Psoas muscle (tissue), 8 donors: Measurements from ENCODE around the gene TEAD1. TPM values are rescaled to one million over a fixed set of nuclear protein-coding genes. Genes with fewer than 3 reads are reported as not detected.

Source experiments
- ATAC-seq, 4 donors: fragments of 200-7000 bp; cut with Tn5 transposase; one replicate each; pipeline ENCODE4 v1.9.1; 2020; ENCODE audit warnings: moderate library complexity in 3 of 4, mild to moderate bottlenecking in 2 of 4
- DNase-seq, 2 donors: peaks; one replicate each; pipeline ENCODE4 v3.0.0-alpha.2; 2020
- H3K27ac ChIP-seq: fragments of 200-600 bp; one replicate; pipeline ENCODE4 v1.8.0; 2022
- H3K27me3 ChIP-seq, 3 donors: fragments of 200-600 bp in 1 of 3; one replicate each; pipeline versions ENCODE4 v1.6.1 to v1.8.0; 2013 to 2022; ENCODE audit warnings: low read length in 2 of 3, mild to moderate bottlenecking in 2 of 3, moderate library complexity in 1 of 3; ENCODE audit not compliant: insufficient read depth in 3 of 3
- H3K36me3 ChIP-seq, 2 donors: fragments of 200-600 bp in 1 of 2; one replicate each; pipeline versions ENCODE4 v1.6.1 to v1.8.0; 2013 to 2022; ENCODE audit warnings: low read depth in 1 of 2, mild to moderate bottlenecking in 1 of 2, moderate library complexity in 1 of 2; ENCODE audit not compliant: insufficient read depth in 1 of 2
- H3K4me1 ChIP-seq: fragments of 200-600 bp; one replicate; pipeline ENCODE4 v1.8.0; 2022
- H3K4me3 ChIP-seq: fragments of 200-600 bp; one replicate; pipeline ENCODE4 v1.8.0; 2022; ENCODE audit warnings: mild to moderate bottlenecking
- H3K9me3 ChIP-seq: fragments of 200-600 bp; one replicate; pipeline ENCODE4 v1.8.0; 2022
- WGBS, 3 donors: extraction: QIAGEN DNeasy Blood & Tissue Kit; methylation state at CpG; one replicate each; pipeline versions ENCODE4 v1.1.6 to v1.1.7; 2013; 5-methylcytosine and 5-hydroxymethylcytosine counted together
- intact Hi-C, 2 donors: fragments of 100-400 bp; cut with DNase I; formaldehyde crosslinking; loops; one replicate each; pipeline versions ENCODE4 v1.11.0 to v1.14.2; 2022
- polyA plus RNA-seq, 3 donors: library from polyadenylated mRNA; stranded (reverse); fragments of 200-250 nt; gene quantifications; one replicate each; pipeline ENCODE4 v1.2.3, GENCODE V29; 2013
- total RNA-seq, 4 donors: library from RNA; stranded (reverse); fragmentation: NEBNext Ultra II Directional in 2 of 4; extraction: Animal tissue kit (Norgen Biotek cat#: 25700) in 2 of 4; gene quantifications; one replicate each; pipeline versions ENCODE4 v1.2.1 to v1.2.4, GENCODE V29; 2021 to 2023
- TF ChIP-seq, protein P1 (sequence below): fragments of 200-600 bp; IDR thresholded peaks from one replicate; pipeline ENCODE4 v1.8.0; 2022; ENCODE audit warnings: antibody characterized with exemption
- donor health status: healthy with polysubstance abuse.
- donor health status: DM: no; HTN: no; CAD: no; lungs with moderate emphysema.
- donor health status: Bipolar disorder and iron deficiency.
- donor health status: healthy.
- donor health status: DM: yes; HTN: yes; CAD: no.
- donor health status: DM: no; HTN: no; CAD: no.
- donor health status: DM: no; HTN: no; CAD: no.
- donor health status: DM: yes; HTN: yes; CAD: no.

The TEAD1 gene
- total and polyA plus RNA-seq, 7 donors: 11.3 to 178 (median 112) TPM

- Histone ChIP-seq H3K9me3 (peaks cover 11% of the 10 kb centered on the region), H3K4me3 (no peak overlapping the region), H3K27me3 (no peaks in the 10 kb centered on the region), H3K4me1 (no peaks in the 10 kb centered on the region), H3K27ac (no peak overlapping the region), H3K36me3 (no peaks in the 10 kb centered on the region)
- ATAC-seq (no peak), DNase-seq (no peak)
- TF ChIP-seq, protein P1, sequence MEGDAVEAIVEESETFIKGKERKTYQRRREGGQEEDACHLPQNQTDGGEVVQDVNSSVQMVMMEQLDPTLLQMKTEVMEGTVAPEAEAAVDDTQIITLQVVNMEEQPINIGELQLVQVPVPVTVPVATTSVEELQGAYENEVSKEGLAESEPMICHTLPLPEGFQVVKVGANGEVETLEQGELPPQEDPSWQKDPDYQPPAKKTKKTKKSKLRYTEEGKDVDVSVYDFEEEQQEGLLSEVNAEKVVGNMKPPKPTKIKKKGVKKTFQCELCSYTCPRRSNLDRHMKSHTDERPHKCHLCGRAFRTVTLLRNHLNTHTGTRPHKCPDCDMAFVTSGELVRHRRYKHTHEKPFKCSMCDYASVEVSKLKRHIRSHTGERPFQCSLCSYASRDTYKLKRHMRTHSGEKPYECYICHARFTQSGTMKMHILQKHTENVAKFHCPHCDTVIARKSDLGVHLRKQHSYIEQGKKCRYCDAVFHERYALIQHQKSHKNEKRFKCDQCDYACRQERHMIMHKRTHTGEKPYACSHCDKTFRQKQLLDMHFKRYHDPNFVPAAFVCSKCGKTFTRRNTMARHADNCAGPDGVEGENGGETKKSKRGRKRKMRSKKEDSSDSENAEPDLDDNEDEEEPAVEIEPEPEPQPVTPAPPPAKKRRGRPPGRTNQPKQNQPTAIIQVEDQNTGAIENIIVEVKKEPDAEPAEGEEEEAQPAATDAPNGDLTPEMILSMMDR: no peak
- WGBS, 3 donors: 70 to 96% (median 83%) methylated on average over 2 of the region's 2 CpGs
- intact Hi-C loops: loop anchor here in 1 of 2 donors (5.0 kb wide), 1 partner anchor 36 kb away; no protein-coding TSS in a partner anchor
These were observed 16.2 kb upstream of the TEAD1 start for GRCh38 chr11:12657981-12658380.

DNA sequence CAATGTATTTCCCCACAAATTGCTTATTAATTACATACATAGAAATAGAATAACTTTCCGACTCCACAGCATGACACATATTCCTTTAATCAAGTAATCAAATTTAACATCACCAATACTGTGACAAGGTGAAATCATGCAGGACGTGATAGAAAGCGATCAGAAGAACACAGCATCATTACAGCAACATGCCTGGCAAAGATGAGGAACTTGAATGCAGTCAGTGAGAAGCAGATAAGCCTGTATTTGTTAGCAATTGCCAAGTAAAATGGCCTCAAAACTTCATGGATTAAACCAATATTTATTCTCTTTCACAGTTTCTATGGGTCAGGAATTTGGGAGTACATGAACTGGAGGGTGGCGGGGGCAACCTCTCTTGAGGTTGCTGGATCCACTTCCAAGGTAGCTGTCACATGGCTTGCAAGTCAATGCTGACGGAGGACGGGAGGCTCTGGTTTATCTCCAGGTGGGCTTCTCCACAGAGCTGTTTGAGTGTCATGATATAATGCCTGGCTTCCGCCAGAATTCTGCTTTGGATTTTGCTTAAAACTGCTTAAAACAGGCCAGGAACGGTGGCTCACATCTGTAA, 12.0 kb upstream of the TEAD1 start:
- ATAC-seq (no peak), DNase-seq (no peak)
- H3K36me3 ChIP-seq: no peaks in the 10 kb centered on the region
- TF ChIP-seq, protein P1: no peak
- 77 to 93% (median 86%) methylated on average over 8 of the region's 8 CpGs for WGBS, 3 donors
- H3K9me3 ChIP-seq: no peaks in the 10 kb centered on the region
- no peak overlapping the region for H3K27ac ChIP-seq
- intact Hi-C loops: loop anchor here in 1 of 2 donors (5.0 kb wide), 1 partner anchor 1950 kb away; no protein-coding TSS in a partner anchor
- no peaks in the 10 kb centered on the region for H3K4me1 ChIP-seq
- H3K27me3 ChIP-seq: no peaks in the 10 kb centered on the region
- no peak overlapping the region for H3K4me3 ChIP-seq

- TF ChIP-seq, protein P1: no peak
- no peak for ATAC-seq
- Histone ChIP-seq H3K27ac (no peak overlapping the region), H3K4me3 (no peak overlapping the region), H3K36me3 (no peaks in the 10 kb centered on the region), H3K27me3 (no peaks in the 10 kb centered on the region), H3K9me3 (no peaks in the 10 kb centered on the region), H3K4me1 (no peaks in the 10 kb centered on the region)
- no peak for DNase-seq
- WGBS, 3 donors: 64 to 81% (median 70%) methylated on average over 1 of the region's 1 CpG
- intact Hi-C loops: loop anchor here in 1 of 2 donors (5.0 kb wide), 1 partner anchor 1952 kb away; no protein-coding TSS in a partner anchor
These were observed 9.8 kb upstream of the TEAD1 start for GRCh38 chr11:12664385-12664784.

- no peak overlapping the region for H3K27ac ChIP-seq
- intact Hi-C loops: no loop called here
- TF ChIP-seq, protein P1: no peak
- ATAC-seq (no peak), DNase-seq (no peak)
- no peaks in the 10 kb centered on the region for H3K4me1 ChIP-seq
- no peaks in the 10 kb centered on the region for H3K9me3 ChIP-seq
- WGBS, 3 donors: 63 to 75% (median 65%) methylated on average over 3 of the region's 3 CpGs
- no peaks in the 10 kb centered on the region for H3K27me3 ChIP-seq
- H3K36me3 ChIP-seq: no peaks in the 10 kb centered on the region
- H3K4me3 ChIP-seq: no peak overlapping the region
These were observed 7.3 kb upstream of the TEAD1 start for GRCh38 chr11:12666915-12667314.

DNA sequence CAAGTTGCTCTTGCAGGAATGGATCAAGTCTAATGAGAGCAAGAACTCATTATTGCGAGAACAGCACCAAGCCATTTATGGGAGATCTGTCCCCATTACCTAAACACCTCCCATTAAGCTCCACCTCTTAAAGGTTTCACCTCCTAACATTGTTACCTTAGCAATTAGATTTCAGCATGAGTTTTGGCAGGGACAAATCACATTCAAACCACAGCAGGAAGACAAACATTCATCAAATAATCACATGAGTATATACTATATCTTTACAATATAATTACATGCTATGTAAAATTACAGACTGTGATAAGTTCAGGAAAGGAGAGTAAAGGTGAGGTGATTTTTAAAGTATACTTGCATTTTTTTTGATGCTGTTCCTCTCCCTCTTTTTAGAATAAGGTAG, 6.6 kb upstream of the TEAD1 start:
- no peaks in the 10 kb centered on the region for H3K9me3 ChIP-seq
- intact Hi-C loops: no loop called here
- H3K4me3 ChIP-seq: no peak overlapping the region
- TF ChIP-seq, protein P1: no peak
- H3K4me1 ChIP-seq: no peaks in the 10 kb centered on the region
- no peaks in the 10 kb centered on the region for H3K36me3 ChIP-seq
- 98 to 100% (median 100%) methylated on average over 1 of the region's 1 CpG for WGBS, 3 donors
- no peak overlapping the region for H3K27ac ChIP-seq
- ATAC-seq: no peak
- no peaks in the 10 kb centered on the region for H3K27me3 ChIP-seq
- DNase-seq: no peak
